Breast epithelium (tissue), 3 donors: ENCODE measurements around the gene GDI2.

Experiments used
- POLR2A ChIP-seq: fragments of 450-650 bp; IDR thresholded peaks from one replicate; pipeline ENCODE4 v1.6.1; 2016; ENCODE audit warnings: antibody characterized with exemption, mild to moderate bottlenecking, moderate library complexity
- POLR2AphosphoS5 ChIP-seq, 3 donors: sonication (generic); formaldehyde crosslinking; IDR thresholded peaks; one replicate each; pipeline ENCODE4 v1.6.1; 2017; ENCODE audit warnings: antibody characterized with exemption in 3 of 3
- TF ChIP-seq, protein P1 (sequence below), 3 donors: fragments of 450-650 bp; IDR thresholded peaks; one replicate each; pipeline ENCODE4 v1.5.1; 2016 to 2017; ENCODE audit warnings: antibody characterized with exemption in 3 of 3, mild to moderate bottlenecking in 3 of 3, moderate library complexity in 3 of 3

GRCh38 chr10:5720182-5720581, 93.1 kb downstream of the GDI2 start:
- TF ChIP-seq, protein P1, sequence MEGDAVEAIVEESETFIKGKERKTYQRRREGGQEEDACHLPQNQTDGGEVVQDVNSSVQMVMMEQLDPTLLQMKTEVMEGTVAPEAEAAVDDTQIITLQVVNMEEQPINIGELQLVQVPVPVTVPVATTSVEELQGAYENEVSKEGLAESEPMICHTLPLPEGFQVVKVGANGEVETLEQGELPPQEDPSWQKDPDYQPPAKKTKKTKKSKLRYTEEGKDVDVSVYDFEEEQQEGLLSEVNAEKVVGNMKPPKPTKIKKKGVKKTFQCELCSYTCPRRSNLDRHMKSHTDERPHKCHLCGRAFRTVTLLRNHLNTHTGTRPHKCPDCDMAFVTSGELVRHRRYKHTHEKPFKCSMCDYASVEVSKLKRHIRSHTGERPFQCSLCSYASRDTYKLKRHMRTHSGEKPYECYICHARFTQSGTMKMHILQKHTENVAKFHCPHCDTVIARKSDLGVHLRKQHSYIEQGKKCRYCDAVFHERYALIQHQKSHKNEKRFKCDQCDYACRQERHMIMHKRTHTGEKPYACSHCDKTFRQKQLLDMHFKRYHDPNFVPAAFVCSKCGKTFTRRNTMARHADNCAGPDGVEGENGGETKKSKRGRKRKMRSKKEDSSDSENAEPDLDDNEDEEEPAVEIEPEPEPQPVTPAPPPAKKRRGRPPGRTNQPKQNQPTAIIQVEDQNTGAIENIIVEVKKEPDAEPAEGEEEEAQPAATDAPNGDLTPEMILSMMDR (IDR thresholded peaks at IDR 0.05) = no peak
- no peak for TF ChIP-seq POLR2AphosphoS5 (IDR thresholded peaks at IDR 0.05)
- TF ChIP-seq POLR2A = no peak
